CD4-positive, alpha-beta T cell (primary cell): ENCODE measurements around the gene CDK5RAP2. TPM values are rescaled to one million over a fixed set of nuclear protein-coding genes. Genes with fewer than 3 reads are reported as not detected.

Experiments used
- ATAC-seq: fragments of 200-7000 bp; cut with Tn5 transposase; one replicate; pipeline ENCODE4 v1.10.0; 2022; ENCODE audit warnings: mild to moderate bottlenecking; ENCODE audit not compliant: poor library complexity
- CTCF ChIA-PET: fragments of 350-600 bp; sonication (Branson Sonifier 250); formaldehyde crosslinking; loops from one replicate; lab custom pipeline; 2021; ENCODE audit warnings: antibody characterized with exemption, inconsistent platforms; lab: Charles Lee
- POLR2A ChIA-PET: fragments of 350-600 bp; sonication (Branson Sonifier 250); formaldehyde crosslinking; loops from one replicate; lab custom pipeline; 2021; ENCODE audit warnings: antibody characterized with exemption, inconsistent platforms; lab: Charles Lee
- DNase-seq, 14 experiments: peaks; one replicate each; pipeline ENCODE4 v3.0.0-alpha.2; 2013 to 2020; ENCODE audit warnings: mixed read lengths in 2 of 14
- H3K27ac ChIP-seq, 2 donors: one replicate each; pipeline versions ENCODE4 v1.5.1 to v1.7.0; 2013; ENCODE audit warnings: low read length in 2 of 2, low read depth in 1 of 2, mild to moderate bottlenecking in 1 of 2
- H3K27me3 ChIP-seq, 2 experiments: 1 replicate in 1 of 2; 2 replicates in 1 of 2; pipeline versions ENCODE4 v1.6.1 to v1.7.0; 2013; ENCODE audit warnings: low read length in 2 of 2, control low read depth in 1 of 2, mild to moderate bottlenecking in 1 of 2, moderate library complexity in 1 of 2; ENCODE audit not compliant: insufficient read depth in 2 of 2, control insufficient read depth in 1 of 2
- H3K36me3 ChIP-seq: one replicate; pipeline ENCODE4 v1.6.1; 2013; ENCODE audit warnings: low read length, control low read depth; ENCODE audit not compliant: insufficient read depth
- H3K4me1 ChIP-seq: one replicate; pipeline ENCODE4 v1.6.1; 2013; ENCODE audit warnings: low read length, control low read depth; ENCODE audit not compliant: insufficient read depth
- H3K4me3 ChIP-seq: one replicate; pipeline ENCODE4 v1.5.1; 2013; ENCODE audit warnings: mild to moderate bottlenecking, low read length, moderate library complexity
- H3K9me3 ChIP-seq, 2 experiments: 1 replicate in 1 of 2; 2 replicates in 1 of 2; pipeline versions ENCODE4 v1.6.1 to v1.7.0; 2013; ENCODE audit warnings: low read length in 2 of 2, mild to moderate bottlenecking in 2 of 2, control low read depth in 1 of 2, moderate library complexity in 1 of 2; ENCODE audit not compliant: control insufficient read depth in 1 of 2, insufficient read depth in 1 of 2
- H3K27ac Mint-ChIP-seq: one replicate; pipeline ENCODE4 v1.8.0; 2020; ENCODE audit warnings: mixed read lengths
- H3K27me3 Mint-ChIP-seq: one replicate; pipeline ENCODE4 v1.8.0; 2021; ENCODE audit warnings: mixed read lengths
- H3K36me3 Mint-ChIP-seq: one replicate; pipeline ENCODE4 v1.8.0; 2021; ENCODE audit warnings: low read depth, mixed read lengths
- H3K4me1 Mint-ChIP-seq: one replicate; pipeline ENCODE4 v1.8.0; 2021; ENCODE audit warnings: low read depth, mixed read lengths
- H3K4me3 Mint-ChIP-seq: one replicate; pipeline ENCODE4 v1.8.0; 2020; ENCODE audit warnings: mild to moderate bottlenecking, mixed read lengths
- H3K9me3 Mint-ChIP-seq: one replicate; pipeline ENCODE4 v1.8.0; 2020; ENCODE audit warnings: mixed read lengths
- CTCF ChIP-seq: fragments of 200-600 bp; IDR thresholded peaks from one replicate; pipeline ENCODE4 v1.8.0; 2022; ENCODE audit warnings: antibody characterized with exemption, mild to moderate bottlenecking
- intact Hi-C, 2 experiments: fragments of 100-400 bp; cut with DNase I in 1 of 2; cut with micrococcal nuclease in 1 of 2; formaldehyde crosslinking; loops; one replicate each; pipeline versions ENCODE4 v1.15.1 to v1.9.0; 2023 to 2025; cut with DNase I, micrococcal nuclease
- total RNA-seq, 174 experiments: library from RNA in 2 of 174; stranded (reverse) in 2 of 174; gene quantifications; one replicate each; pipeline ENCODE4 v1.2.3 and lab custom pipeline; 2021 to 2026

Gene CDK5RAP2
- total RNA-seq, 2 experiments from 2014 or later: 55.0 to 56.0 TPM

- no peak for TF ChIP-seq CTCF
- peaks cover 23% of the 10 kb centered on the region for H3K4me1 ChIP-seq
- H3K9me3 Mint-ChIP-seq: peaks cover 2% of the 10 kb centered on the region
- intact Hi-C loops: loop anchor here in 1 of 2 experiments (5.0 to 10.0 kb wide), 3 partner anchors 618 to 1681 kb away; partner anchors contain the start of genes MRRF, RAB14, RBM18 and STOM
- POLR2A ChIA-PET: no interaction called here
- no peak overlapping the region for H3K27ac ChIP-seq
- CTCF ChIA-PET: no interaction called here
- H3K4me3 Mint-ChIP-seq: peak overlapping the region; percentile 42
- H3K27ac Mint-ChIP-seq: peak overlapping the region; percentile 42
- no peaks in the 10 kb centered on the region for H3K9me3 ChIP-seq
- no peak overlapping the region for H3K4me3 ChIP-seq
- H3K36me3 Mint-ChIP-seq: peaks cover 12% of the 10 kb centered on the region
- H3K27me3 Mint-ChIP-seq: no peaks in the 10 kb centered on the region
- ATAC-seq (no peak), DNase-seq (peak in 8 of 14 experiments; percentile 5 to 79 (median 18))
- no peaks in the 10 kb centered on the region for H3K27me3 ChIP-seq
- peaks cover 19% of the 10 kb centered on the region for H3K4me1 Mint-ChIP-seq
- H3K36me3 ChIP-seq: no peaks in the 10 kb centered on the region
These were observed 4.0 kb upstream of the CDK5RAP2 start for GRCh38 chr9:120583958-120584369.

DNA sequence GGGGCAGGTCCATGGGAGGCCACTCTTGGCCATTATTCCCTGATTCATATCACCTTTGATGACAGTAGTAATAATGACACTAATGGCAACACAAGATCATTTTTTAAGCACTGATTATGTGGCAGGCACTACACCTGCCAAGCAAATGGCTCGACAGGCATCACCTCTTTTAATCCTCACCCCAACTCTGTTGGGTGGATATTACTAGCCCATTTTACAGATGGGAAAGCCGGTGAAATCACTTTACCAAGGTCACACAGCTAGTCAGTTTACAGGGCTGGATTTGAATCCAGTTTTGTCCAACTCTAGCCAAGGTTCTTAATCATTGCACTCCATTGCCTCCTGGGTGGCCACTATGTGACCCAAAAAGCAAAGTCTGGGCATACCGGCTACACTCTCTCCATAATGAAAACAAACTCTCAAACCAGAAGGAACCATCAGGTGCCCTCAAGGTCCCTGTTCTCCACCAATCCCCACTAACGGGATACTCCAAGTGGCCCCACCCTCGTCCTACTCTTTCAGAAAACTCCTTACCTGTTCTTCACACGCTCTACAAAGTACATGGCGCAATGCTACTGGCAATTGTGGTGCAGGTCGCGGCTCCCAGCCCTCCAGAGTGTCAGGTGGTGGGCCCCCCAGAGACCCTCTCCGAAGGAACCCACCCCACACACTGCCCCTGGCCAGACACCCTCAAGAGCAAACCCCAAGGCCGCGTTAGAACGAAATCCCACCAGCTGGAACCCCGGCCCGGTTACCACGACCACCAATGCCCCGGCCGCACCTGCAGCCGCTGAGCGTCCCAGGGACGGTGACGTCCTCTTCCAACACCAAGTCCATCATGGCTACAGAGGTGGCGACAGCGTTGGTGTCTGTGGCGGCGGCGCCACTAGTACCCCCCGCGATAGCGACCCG, 572 bp downstream of the CDK5RAP2 start:
- ATAC-seq: no peak
- peak overlapping the region; percentile 92 for H3K27ac Mint-ChIP-seq
- peak overlapping the region; percentile 84 for H3K4me3 ChIP-seq

DNA sequence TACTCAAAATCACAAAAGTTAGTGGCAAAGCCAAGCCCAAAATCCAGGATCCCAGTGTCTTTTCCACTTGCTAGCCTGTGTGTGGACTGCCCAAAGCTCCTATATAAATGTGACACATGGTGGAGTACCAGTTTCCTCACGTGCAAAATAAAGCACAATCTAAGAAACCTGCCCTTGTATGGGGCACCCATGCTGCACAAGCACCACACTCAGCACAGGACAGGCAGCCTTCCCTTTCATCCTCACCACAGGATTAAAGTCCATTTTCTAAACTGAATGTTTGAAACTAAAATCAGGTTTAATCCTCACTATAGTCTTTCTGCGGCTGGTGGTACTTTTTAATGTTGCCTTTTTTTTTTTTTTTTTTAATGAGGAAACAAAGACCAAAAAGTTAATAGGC, 5.5 kb downstream of the CDK5RAP2 start:
- H3K4me3 ChIP-seq: no peak overlapping the region
- Mint-ChIP-seq H3K9me3 (no peaks in the 10 kb centered on the region), H3K4me1 (peaks cover 46% of the 10 kb centered on the region), H3K36me3 (peaks cover 71% of the 10 kb centered on the region), H3K4me3 (peak overlapping the region; percentile 30), H3K27me3 (no peaks in the 10 kb centered on the region), H3K27ac (no peak overlapping the region)
- no peak overlapping the region for H3K27ac ChIP-seq
- H3K4me1 ChIP-seq: peaks cover 11% of the 10 kb centered on the region
- intact Hi-C loops: no loop called here
- CTCF ChIA-PET: interaction anchor here (1.3 kb wide), 1 partner anchor 46 kb away, joined by 3 read pairs; no protein-coding TSS in a partner anchor
- H3K27me3 ChIP-seq: no peaks in the 10 kb centered on the region
- TF ChIP-seq CTCF: no peak
- ATAC-seq (no peak), DNase-seq (no peak)
- no peaks in the 10 kb centered on the region for H3K9me3 ChIP-seq
- POLR2A ChIA-PET: no interaction called here
- H3K36me3 ChIP-seq: peaks cover 26% of the 10 kb centered on the region

More for the DNA sequence above, 572 bp downstream of the CDK5RAP2 start:
- POLR2A ChIA-PET: no interaction called here
- H3K27me3 ChIP-seq: no peaks in the 10 kb centered on the region
- no peak for TF ChIP-seq CTCF
- H3K27me3 Mint-ChIP-seq: no peaks in the 10 kb centered on the region
- peaks cover 33% of the 10 kb centered on the region for H3K36me3 Mint-ChIP-seq
- no peaks in the 10 kb centered on the region for H3K9me3 ChIP-seq
- intact Hi-C loops: loop anchor here in 1 of 2 experiments (2.0 to 10.0 kb wide), 6 partner anchors 135 to 1685 kb away; partner anchors contain the start of genes MEGF9, MRRF, PSMD5 and RAB14
- peaks cover 29% of the 10 kb centered on the region for H3K4me1 ChIP-seq
- CTCF ChIA-PET: no interaction called here
- DNase-seq: no peak
- peaks cover 2% of the 10 kb centered on the region for H3K9me3 Mint-ChIP-seq
- H3K4me1 Mint-ChIP-seq: peaks cover 51% of the 10 kb centered on the region
- peak overlapping the region; percentile 99 for H3K4me3 Mint-ChIP-seq
- H3K27ac ChIP-seq: peak overlapping the region; percentile 26 to 55
- H3K36me3 ChIP-seq: no peaks in the 10 kb centered on the region
